ENCODE measurements around the gene ATF2. TPM values are rescaled to one million over a fixed set of nuclear protein-coding genes. Genes with fewer than 3 reads are reported as not detected.

Gene ATF2
- total RNA-seq, 6 donors from 2014 or later = 16.6 to 63.4 (median 35.6) TPM

- Histone ChIP-seq H3K4me3 (no peak overlapping the region), H3K27ac (no peak overlapping the region), H3K27me3 (no peaks in the 10 kb centered on the region), H3K36me3 (no peaks in the 10 kb centered on the region), H3K4me1 (no peaks in the 10 kb centered on the region), H3K9me3 (no peaks in the 10 kb centered on the region)
- DNase-seq = no peak
- no peak for ATAC-seq (ENCODE audit: low FRiP score in 2 of 2)
- TF ChIP-seq POLR2A (IDR thresholded peaks at IDR 0.05) (no peak), POLR2AphosphoS5 (IDR thresholded peaks at IDR 0.05) (no peak), EP300 (IDR thresholded peaks at IDR 0.05) (no peak), CTCF (IDR thresholded peaks at IDR 0.05) (no peak)
These were observed 118.3 kb downstream of the ATF2 start for GRCh38 chr2:175049661-175050060.

GRCh38 chr2:175048275-175048674, 119.7 kb downstream of the ATF2 start:
- Histone ChIP-seq H3K9me3 (no peaks in the 10 kb centered on the region), H3K4me1 (no peaks in the 10 kb centered on the region), H3K27me3 (no peaks in the 10 kb centered on the region), H3K4me3 (no peak overlapping the region), H3K27ac (no peak overlapping the region), H3K36me3 (no peaks in the 10 kb centered on the region)
- 59 to 84% methylated on average over 2 of the region's 2 CpGs for WGBS, 2 donors
- TF ChIP-seq CTCF (IDR thresholded peaks at IDR 0.05) (no peak), EP300 (IDR thresholded peaks at IDR 0.05) (no peak), POLR2AphosphoS5 (IDR thresholded peaks at IDR 0.05) (no peak), POLR2A (IDR thresholded peaks at IDR 0.05) (no peak)
- no peak for ATAC-seq (ENCODE audit: low FRiP score in 2 of 2)
- DNase-seq = no peak

- H3K4me1 ChIP-seq = no peaks in the 10 kb centered on the region
These were observed 128.5 kb downstream of the ATF2 start for GRCh38 chr2:175039490-175039889.

GRCh38 chr2:175039031-175039430, 129.0 kb downstream of the ATF2 start:
- DNase-seq (no peak), ATAC-seq (ENCODE audit: low FRiP score in 2 of 2) (no peak)
- no peak overlapping the region for H3K27ac ChIP-seq
- WGBS, 2 donors = 84 to 86% methylated on average over 5 of the region's 5 CpGs
- no peaks in the 10 kb centered on the region for H3K4me1 ChIP-seq
- H3K36me3 ChIP-seq = no peaks in the 10 kb centered on the region
- H3K27me3 ChIP-seq = no peaks in the 10 kb centered on the region
- H3K9me3 ChIP-seq = no peaks in the 10 kb centered on the region
- H3K4me3 ChIP-seq = no peak overlapping the region
- TF ChIP-seq POLR2AphosphoS5 (IDR thresholded peaks at IDR 0.05) = no peak
- TF ChIP-seq CTCF (IDR thresholded peaks at IDR 0.05) = no peak
- TF ChIP-seq POLR2A (IDR thresholded peaks at IDR 0.05) = no peak
- TF ChIP-seq EP300 (IDR thresholded peaks at IDR 0.05) = no peak

More at GRCh38 chr2:175039490-175039889, 128.5 kb downstream of the ATF2 start:
- DNase-seq (no peak), ATAC-seq (ENCODE audit: low FRiP score in 2 of 2) (no peak)
- TF ChIP-seq CTCF (IDR thresholded peaks at IDR 0.05) (no peak), POLR2A (IDR thresholded peaks at IDR 0.05) (no peak), EP300 (IDR thresholded peaks at IDR 0.05) (no peak), POLR2AphosphoS5 (IDR thresholded peaks at IDR 0.05) (no peak)
- Histone ChIP-seq H3K27ac (no peak overlapping the region), H3K9me3 (no peaks in the 10 kb centered on the region), H3K27me3 (no peaks in the 10 kb centered on the region), H3K4me3 (no peak overlapping the region), H3K36me3 (no peaks in the 10 kb centered on the region)
- WGBS, 2 donors = 90 to 94% methylated on average over 3 of the region's 3 CpGs

- 77 to 94% methylated on average over 2 of the region's 2 CpGs for WGBS, 2 donors
- DNase-seq = no peak
- Histone ChIP-seq H3K27me3 (no peaks in the 10 kb centered on the region), H3K27ac (no peak overlapping the region), H3K4me1 (no peaks in the 10 kb centered on the region), H3K36me3 (no peaks in the 10 kb centered on the region), H3K4me3 (no peak overlapping the region), H3K9me3 (no peaks in the 10 kb centered on the region)
- TF ChIP-seq POLR2AphosphoS5 (IDR thresholded peaks at IDR 0.05) (no peak), POLR2A (IDR thresholded peaks at IDR 0.05) (no peak), EP300 (IDR thresholded peaks at IDR 0.05) (no peak), CTCF (IDR thresholded peaks at IDR 0.05) (no peak)
- no peak for ATAC-seq (ENCODE audit: low FRiP score in 2 of 2)
These were observed 130.1 kb downstream of the ATF2 start for GRCh38 chr2:175037941-175038340.

Measured in upper lobe of left lung (tissue), 6 donors.